GM12891 (cell line): Measurements from ENCODE around the gene PPP3R2.

Experiments used
- PAX5 ChIP-seq: IDR thresholded peaks from 2 replicates; pipeline ENCODE4 v1.6.1; 2011; ENCODE audit warnings: low read length, moderate library complexity, mild to moderate bottlenecking; ENCODE audit not compliant: insufficient read depth, severe bottlenecking
- POLR2A ChIP-seq: IDR thresholded peaks from 2 replicates; pipeline ENCODE4 v1.6.1; 2011; ENCODE audit warnings: low read depth, low read length, control low read depth
- POLR2AphosphoS5 ChIP-seq: IDR thresholded peaks from 2 replicates; pipeline ENCODE4 v1.6.1; 2011; ENCODE audit warnings: low read depth, low read length, control low read depth
- POU2F2 ChIP-seq: IDR thresholded peaks from 2 replicates; pipeline ENCODE4 v1.6.1; 2011; ENCODE audit warnings: low read depth, mild to moderate bottlenecking, control low read depth, low read length, moderate library complexity
- TAF1 ChIP-seq: IDR thresholded peaks from 2 replicates; pipeline ENCODE4 v1.6.1; 2011; ENCODE audit warnings: low read depth, low read length, control low read depth

DNA sequence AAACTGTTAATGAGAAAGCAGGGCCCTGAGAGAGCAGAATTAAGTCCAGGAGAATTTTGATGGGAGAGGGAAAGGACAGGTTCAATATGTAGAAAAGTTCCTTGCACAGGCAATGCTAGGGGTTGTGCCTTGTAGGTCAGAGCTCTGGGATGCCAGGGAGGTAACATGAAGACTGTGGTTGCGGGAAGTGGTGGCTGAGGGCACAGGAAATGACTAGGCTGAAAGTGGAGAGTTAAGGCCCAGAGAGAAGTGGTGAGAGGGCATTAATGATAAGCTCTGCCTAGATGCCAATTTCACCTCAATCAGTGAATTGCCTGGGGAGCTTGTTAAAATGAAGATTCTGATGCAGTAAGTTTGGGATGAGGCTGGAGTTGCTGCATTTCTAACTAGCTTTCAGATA, 31.5 kb upstream of the PPP3R2 start:
- TF ChIP-seq POLR2A, result no peak
- TF ChIP-seq PAX5, result no peak
- TF ChIP-seq POLR2AphosphoS5, result no peak
- TF ChIP-seq TAF1, result no peak
- no peak for TF ChIP-seq POU2F2
